ENCODE measurements around the gene TDRD12. TPM values are rescaled to one million over a fixed set of nuclear protein-coding genes. Genes with fewer than 3 reads are reported as not detected.
"Not testable (repeated sequence)": the region's sequence is repeated elsewhere in the genome, so short reads cannot be mapped to it uniquely, and the experiment has no call there.

Gene TDRD12
- total and polyA plus RNA-seq, 7 donors = 0.06 to 1.5 (median 0.28) TPM; not detected in 4

DNA sequence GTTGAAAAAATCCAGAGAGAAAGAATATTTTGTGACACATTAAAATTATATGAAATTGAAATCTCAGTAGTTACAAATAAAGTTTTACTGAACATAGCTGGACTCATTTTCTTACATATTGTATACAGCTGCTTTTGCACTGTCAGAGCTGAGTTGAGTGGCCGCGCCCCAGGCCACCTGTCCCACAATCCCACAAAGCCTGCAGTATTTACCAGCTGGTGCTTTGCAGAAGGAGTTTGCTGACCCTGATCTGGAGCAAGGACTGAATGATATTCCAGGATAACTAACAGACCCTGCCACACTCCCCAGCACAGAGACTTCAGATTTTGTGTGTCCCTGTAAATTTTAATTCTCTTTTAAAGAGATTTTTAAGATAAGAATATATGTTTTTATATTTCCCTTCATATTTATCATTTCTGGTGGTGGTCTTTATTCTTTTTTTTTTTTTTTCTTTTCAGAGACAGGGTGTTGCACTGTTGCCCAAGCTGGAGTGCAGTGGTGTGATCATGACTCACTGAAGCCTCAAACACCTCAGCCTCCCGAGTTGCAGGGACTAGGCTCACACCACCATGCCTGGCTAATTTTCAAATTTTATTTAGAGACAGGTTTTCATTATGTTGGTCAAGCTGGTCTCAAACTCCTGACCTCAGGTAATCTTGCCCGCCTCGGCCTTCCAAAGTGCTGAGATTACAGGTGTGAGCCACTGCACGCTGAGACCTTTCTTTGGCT lies 48.5 kb downstream of the TDRD12 start:
- 85 to 86% methylated on average over 6 of the region's 6 CpGs for WGBS, 2 donors
- no peaks in the 10 kb centered on the region for H3K4me1 ChIP-seq
- H3K27me3 ChIP-seq = no peaks in the 10 kb centered on the region
- intact Hi-C loops (cut with DNase I) = no loop called here
- H3K4me3 ChIP-seq = no peak overlapping the region
- no peak for DNase-seq
- TF ChIP-seq, protein P1, sequence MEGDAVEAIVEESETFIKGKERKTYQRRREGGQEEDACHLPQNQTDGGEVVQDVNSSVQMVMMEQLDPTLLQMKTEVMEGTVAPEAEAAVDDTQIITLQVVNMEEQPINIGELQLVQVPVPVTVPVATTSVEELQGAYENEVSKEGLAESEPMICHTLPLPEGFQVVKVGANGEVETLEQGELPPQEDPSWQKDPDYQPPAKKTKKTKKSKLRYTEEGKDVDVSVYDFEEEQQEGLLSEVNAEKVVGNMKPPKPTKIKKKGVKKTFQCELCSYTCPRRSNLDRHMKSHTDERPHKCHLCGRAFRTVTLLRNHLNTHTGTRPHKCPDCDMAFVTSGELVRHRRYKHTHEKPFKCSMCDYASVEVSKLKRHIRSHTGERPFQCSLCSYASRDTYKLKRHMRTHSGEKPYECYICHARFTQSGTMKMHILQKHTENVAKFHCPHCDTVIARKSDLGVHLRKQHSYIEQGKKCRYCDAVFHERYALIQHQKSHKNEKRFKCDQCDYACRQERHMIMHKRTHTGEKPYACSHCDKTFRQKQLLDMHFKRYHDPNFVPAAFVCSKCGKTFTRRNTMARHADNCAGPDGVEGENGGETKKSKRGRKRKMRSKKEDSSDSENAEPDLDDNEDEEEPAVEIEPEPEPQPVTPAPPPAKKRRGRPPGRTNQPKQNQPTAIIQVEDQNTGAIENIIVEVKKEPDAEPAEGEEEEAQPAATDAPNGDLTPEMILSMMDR (IDR thresholded peaks at IDR 0.05) = no peak
- TF ChIP-seq POLR2A (IDR thresholded peaks at IDR 0.05) (no peak), EP300 (IDR thresholded peaks at IDR 0.05) (no peak)
- no peaks in the 10 kb centered on the region for H3K36me3 ChIP-seq
- no peak overlapping the region for H3K27ac ChIP-seq
- no peaks in the 10 kb centered on the region for H3K9me3 ChIP-seq

DNA sequence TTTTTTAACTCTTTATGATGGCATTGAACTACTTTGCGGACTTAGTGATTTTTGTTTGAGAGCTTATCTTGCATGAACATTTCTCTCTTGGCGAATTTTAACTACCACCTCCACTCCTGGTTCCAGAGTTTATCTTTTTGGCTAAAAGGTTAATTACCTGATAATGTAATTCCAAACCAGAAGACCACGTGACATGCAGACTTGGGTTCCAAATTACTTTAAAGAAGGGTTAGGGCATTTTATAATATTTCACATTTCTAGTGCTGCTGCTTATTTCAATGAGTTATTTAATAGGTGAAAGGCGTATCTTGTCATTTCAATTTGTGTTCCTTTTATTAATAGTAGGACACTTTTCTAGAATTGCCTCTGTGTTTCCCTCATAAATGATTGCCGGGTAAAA lies 52.0 kb downstream of the TDRD12 start:
- intact Hi-C loops (cut with DNase I) = no loop called here
- DNase-seq = no peak
- Histone ChIP-seq H3K27me3 (no peaks in the 10 kb centered on the region), H3K9me3 (no peaks in the 10 kb centered on the region), H3K36me3 (no peaks in the 10 kb centered on the region), H3K27ac (no peak overlapping the region), H3K4me3 (no peak overlapping the region), H3K4me1 (no peaks in the 10 kb centered on the region)
- no peak for TF ChIP-seq POLR2AphosphoS5 (IDR thresholded peaks at IDR 0.05)
- no peak for TF ChIP-seq EP300 (IDR thresholded peaks at IDR 0.05)
- TF ChIP-seq, protein P1 (IDR thresholded peaks at IDR 0.05) = no peak
- no peak for TF ChIP-seq POLR2A (IDR thresholded peaks at IDR 0.05)
- WGBS, 2 donors = 80 to 86% methylated on average over 5 of the region's 5 CpGs

DNA sequence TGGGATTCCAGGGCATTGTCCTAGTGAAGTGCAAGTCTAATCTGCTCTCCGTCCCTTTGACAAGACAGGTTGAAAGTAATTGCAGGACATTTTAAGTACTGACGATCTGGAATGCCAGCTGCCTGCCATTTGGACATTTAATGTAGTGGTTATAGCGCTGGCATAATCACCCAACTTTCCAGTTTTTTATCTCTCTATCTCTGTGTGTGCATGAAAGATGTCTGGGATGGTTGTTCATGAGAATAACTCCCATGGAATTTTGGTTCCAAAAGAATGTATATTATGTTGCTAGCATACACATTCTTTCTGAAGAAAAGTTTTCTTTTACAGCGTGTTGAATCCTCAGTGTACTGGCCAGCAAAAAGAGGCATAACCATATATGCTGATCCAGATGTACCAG lies 53.6 kb downstream of the TDRD12 start:
- intact Hi-C loops (cut with DNase I) = no loop called here
- no peak for DNase-seq
- TF ChIP-seq EP300 (IDR thresholded peaks at IDR 0.05) = no peak
- TF ChIP-seq, protein P1 (IDR thresholded peaks at IDR 0.05) = no peak
- TF ChIP-seq POLR2A (IDR thresholded peaks at IDR 0.05) = no peak
- TF ChIP-seq POLR2AphosphoS5 (IDR thresholded peaks at IDR 0.05) = no peak

DNA sequence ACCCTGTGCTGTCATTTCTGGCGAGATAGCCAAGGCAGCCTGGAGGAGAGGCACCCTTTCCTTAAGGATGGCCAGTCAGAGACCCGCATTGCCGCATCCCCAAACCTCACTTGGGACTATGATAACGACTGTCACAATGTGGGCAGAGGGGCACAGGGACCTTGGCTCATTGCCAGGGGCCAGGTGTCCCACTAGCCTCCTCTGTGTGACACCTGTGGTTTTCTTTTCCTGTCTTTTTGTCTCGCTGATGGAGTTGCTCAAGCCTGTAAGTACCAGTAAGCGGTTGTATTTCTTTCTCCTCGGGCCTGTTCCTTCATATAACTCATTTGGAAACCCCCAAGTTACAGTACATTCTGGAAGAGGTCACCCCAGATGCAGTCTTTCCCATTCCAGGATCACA lies 59.5 kb downstream of the TDRD12 start:
- Histone ChIP-seq H3K36me3 (no peaks in the 10 kb centered on the region), H3K9me3 (peaks cover 0 to 5% (median 0%) of the 10 kb centered on the region in 4 donors), H3K4me3 (no peak overlapping the region), H3K27me3 (no peaks in the 10 kb centered on the region), H3K27ac (no peak overlapping the region), H3K4me1 (no peaks in the 10 kb centered on the region)
- WGBS, 2 donors = 75 to 85% methylated on average over 7 of the region's 7 CpGs
- DNase-seq = no peak
- TF ChIP-seq, protein P1 (IDR thresholded peaks at IDR 0.05) = no peak
- TF ChIP-seq POLR2A (IDR thresholded peaks at IDR 0.05) = no peak
- no peak for TF ChIP-seq POLR2AphosphoS5 (IDR thresholded peaks at IDR 0.05)
- intact Hi-C loops (cut with DNase I) = no loop called here

More for the DNA sequence above, 53.6 kb downstream of the TDRD12 start:
- Histone ChIP-seq H3K4me1 (no peaks in the 10 kb centered on the region), H3K27ac (no peak overlapping the region), H3K36me3 (no peaks in the 10 kb centered on the region), H3K4me3 (no peak overlapping the region), H3K9me3 (no peaks in the 10 kb centered on the region), H3K27me3 (no peaks in the 10 kb centered on the region)
- 73 to 85% methylated on average over 4 of the region's 4 CpGs for WGBS, 2 donors

DNA sequence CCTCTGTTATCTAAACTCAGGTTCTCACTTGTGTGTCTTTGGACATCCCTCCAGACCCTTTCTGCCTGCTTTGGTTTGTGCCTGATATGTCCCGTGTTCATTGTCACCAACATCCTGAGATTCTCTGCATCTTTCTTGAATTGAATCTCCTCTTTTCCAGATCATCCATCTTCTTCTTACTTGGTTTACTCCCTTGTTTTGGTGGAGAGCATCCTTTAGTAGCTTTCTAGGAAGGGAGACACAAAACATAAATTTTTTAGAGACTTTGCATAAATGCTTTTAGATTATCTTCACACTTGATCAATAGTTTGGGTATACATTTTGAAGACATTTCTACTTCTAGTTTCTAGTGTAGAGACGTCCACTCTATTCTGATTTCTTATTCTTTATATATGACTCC lies 61.7 kb downstream of the TDRD12 start:
- WGBS, 2 donors = 93 to 94% methylated on average over 2 of the region's 2 CpGs
- no peak for DNase-seq
- peaks cover 0 to 5% (median 0%) of the 10 kb centered on the region in 4 donors for H3K9me3 ChIP-seq

DNA sequence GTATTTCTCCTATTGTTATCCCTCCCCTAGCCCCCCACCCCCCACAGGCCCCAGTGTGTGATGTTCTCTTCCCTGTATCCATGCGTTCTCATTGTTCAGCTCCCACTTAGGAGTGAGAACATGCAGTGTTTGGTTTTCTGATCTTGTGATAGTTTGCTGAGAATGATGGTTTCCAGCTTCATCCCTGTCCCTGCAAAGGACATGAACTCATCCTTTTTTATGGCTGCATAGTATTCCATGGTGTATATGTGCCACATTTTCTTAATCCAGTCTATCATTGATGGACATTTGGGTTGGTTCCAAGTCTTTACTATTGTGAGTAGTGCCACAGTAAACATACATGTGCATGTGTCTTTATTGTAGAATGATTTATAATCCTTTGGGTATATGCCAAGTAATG lies 62.5 kb downstream of the TDRD12 start:
- DNase-seq; intact Hi-C loops (cut with DNase I); H3K4me3 ChIP-seq; H3K27ac ChIP-seq; H3K4me1 ChIP-seq; H3K36me3 ChIP-seq; H3K27me3 ChIP-seq; H3K9me3 ChIP-seq: not testable (repeated sequence)
- WGBS, 2 donors = 100% methylated on average over 1 of the region's 1 CpG

More for the DNA sequence above, 61.7 kb downstream of the TDRD12 start:
- Histone ChIP-seq H3K4me3 (no peak overlapping the region), H3K36me3 (no peaks in the 10 kb centered on the region), H3K27me3 (no peaks in the 10 kb centered on the region), H3K4me1 (no peaks in the 10 kb centered on the region), H3K27ac (no peak overlapping the region)
- TF ChIP-seq, protein P1 (IDR thresholded peaks at IDR 0.05) = no peak
- TF ChIP-seq EP300 (IDR thresholded peaks at IDR 0.05) = no peak
- intact Hi-C loops (cut with DNase I) = no loop called here

DNA sequence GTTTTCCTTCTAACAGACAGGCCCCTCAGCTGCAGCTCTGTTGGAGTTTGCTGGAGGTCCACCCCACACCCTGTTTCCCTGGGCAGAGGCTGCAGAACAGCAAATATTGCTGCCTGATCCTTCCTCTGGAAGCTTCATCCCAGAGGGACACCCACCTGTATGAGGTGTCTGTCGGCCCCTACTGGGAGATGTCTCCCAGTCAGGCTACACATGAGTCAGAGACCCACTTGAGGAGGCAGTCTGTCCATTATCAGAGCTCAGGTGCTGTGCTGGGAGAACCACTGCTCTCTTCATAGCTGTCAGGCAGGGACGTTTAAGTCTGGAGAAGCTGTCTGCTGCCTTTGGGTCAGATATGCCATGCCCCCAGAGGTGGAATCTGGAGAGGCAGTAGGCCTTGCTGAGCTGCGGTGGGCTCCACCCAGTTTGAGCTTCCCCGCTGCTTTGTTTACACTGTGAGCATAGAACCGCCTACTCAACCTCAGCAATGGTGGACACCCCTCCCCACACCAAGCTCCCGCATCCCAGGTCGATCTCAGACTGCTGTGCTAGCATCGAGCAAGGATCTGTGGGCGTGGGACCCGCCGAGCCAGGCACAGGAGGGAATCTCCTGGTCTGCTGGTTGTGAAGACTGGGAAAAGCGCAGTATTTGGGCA lies 67.7 kb downstream of the TDRD12 start:
- H3K27me3 ChIP-seq; H3K27ac ChIP-seq; DNase-seq; intact Hi-C loops (cut with DNase I); H3K36me3 ChIP-seq; H3K9me3 ChIP-seq; H3K4me3 ChIP-seq; H3K4me1 ChIP-seq: not testable (repeated sequence)
- WGBS, 2 donors = 59 to 75% methylated on average over 12 of the region's 12 CpGs

Measured in sigmoid colon (tissue), 7 donors.